Mucosa of descending colon (tissue), 3 donors: ENCODE measurements around the gene ACTN4. TPM values are rescaled to one million over a fixed set of nuclear protein-coding genes. Genes with fewer than 3 reads are reported as not detected.

Experiments
- ATAC-seq: fragments of 200-7000 bp; cut with Tn5 transposase; one replicate; pipeline ENCODE4 v1.9.1; 2020; ENCODE audit warnings: mild to moderate bottlenecking, moderate library complexity
- DNase-seq, 3 donors: peaks; one replicate each; pipeline ENCODE4 v3.0.0-alpha.2; 2020
- H3K36me3 ChIP-seq: fragments of 200-600 bp; one replicate; pipeline ENCODE4 v1.8.0; 2021; ENCODE audit warnings: low read depth, mild to moderate bottlenecking
- H3K4me1 ChIP-seq: fragments of 200-600 bp; one replicate; pipeline ENCODE4 v1.8.0; 2021; ENCODE audit warnings: low read depth, mild to moderate bottlenecking
- H3K4me3 ChIP-seq: fragments of 200-600 bp; one replicate; pipeline ENCODE4 v1.8.0; 2021; ENCODE audit warnings: mild to moderate bottlenecking
- H3K9me3 ChIP-seq: fragments of 200-600 bp; one replicate; pipeline ENCODE4 v1.8.0; 2021; ENCODE audit warnings: mild to moderate bottlenecking
- CTCF ChIP-seq: fragments of 200-600 bp; IDR thresholded peaks from one replicate; pipeline ENCODE4 v1.8.0; 2022; ENCODE audit warnings: antibody characterized with exemption, mild to moderate bottlenecking
- intact Hi-C, 2 donors: fragments of 100-400 bp; cut with DNase I in 1 of 2; cut with micrococcal nuclease in 1 of 2; formaldehyde crosslinking; loops; one replicate each; pipeline versions ENCODE4 v1.11.0 to v1.11.1; 2022; cut with DNase I, micrococcal nuclease
- total RNA-seq, 3 donors: library from RNA; stranded (reverse); fragmentation: NEBNext Ultra II Directional in 2 of 3; extraction: Animal tissue kit (Norgen Biotek cat#: 25700) in 2 of 3; gene quantifications; one replicate each; pipeline versions ENCODE4 v1.2.1 to v1.2.4, GENCODE V29; 2021 to 2023
- donor health status: DM: no; HTN: no; CAD: no; lungs with moderate emphysema.
- donor health status: DM: no; HTN: no; CAD: no.
- donor health status: DM: no; HTN: yes; CAD: no.

Gene ACTN4
- total RNA-seq, 3 donors from 2014 or later: 566 to 1,080 (median 1,014) TPM

GRCh38 chr19:38661996-38662395 lies 14.5 kb downstream of the ACTN4 start:
- ATAC-seq: peak; percentile 52
- no peaks in the 10 kb centered on the region for H3K9me3 ChIP-seq
- intact Hi-C loops: no loop called here
- TF ChIP-seq CTCF: no peak
- peak in 2 of 3 donors; percentile 27 to 77 for DNase-seq
- H3K36me3 ChIP-seq: no peaks in the 10 kb centered on the region
- no peak overlapping the region for H3K4me3 ChIP-seq
- H3K4me1 ChIP-seq: peaks cover 93% of the 10 kb centered on the region

- TF ChIP-seq CTCF: no peak
- DNase-seq (no peak), ATAC-seq (no peak)
- intact Hi-C loops: no loop called here
- Histone ChIP-seq H3K4me3 (no peak overlapping the region), H3K9me3 (no peaks in the 10 kb centered on the region), H3K36me3 (no peaks in the 10 kb centered on the region), H3K4me1 (peaks cover 92% of the 10 kb centered on the region)
Observed at GRCh38 chr19:38662537-38663155, 15.2 kb downstream of the ACTN4 start.

GRCh38 chr19:38663156-38663651 lies 15.8 kb downstream of the ACTN4 start:
- intact Hi-C loops: no loop called here
- no peak for ATAC-seq
- H3K36me3 ChIP-seq: no peaks in the 10 kb centered on the region

GRCh38 chr19:38663957-38664502 lies 16.6 kb downstream of the ACTN4 start:
- H3K9me3 ChIP-seq: no peaks in the 10 kb centered on the region
- no peaks in the 10 kb centered on the region for H3K36me3 ChIP-seq
- no peak for TF ChIP-seq CTCF
- intact Hi-C loops: no loop called here
- H3K4me3 ChIP-seq: no peak overlapping the region
- DNase-seq (peak in 1 of 3 donors; percentile 52), ATAC-seq (no peak)
- H3K4me1 ChIP-seq: peaks cover 93% of the 10 kb centered on the region

More at GRCh38 chr19:38663156-38663651, 15.8 kb downstream of the ACTN4 start:
- DNase-seq: peak in 1 of 3 donors; percentile 51
- Histone ChIP-seq H3K4me3 (no peak overlapping the region), H3K4me1 (peaks cover 92% of the 10 kb centered on the region), H3K9me3 (no peaks in the 10 kb centered on the region)
- TF ChIP-seq CTCF: no peak

GRCh38 chr19:38664503-38665211 lies 17.2 kb downstream of the ACTN4 start:
- Histone ChIP-seq H3K36me3 (no peaks in the 10 kb centered on the region), H3K9me3 (no peaks in the 10 kb centered on the region), H3K4me1 (peaks cover 93% of the 10 kb centered on the region), H3K4me3 (no peak overlapping the region)
- no peak for DNase-seq
- intact Hi-C loops: no loop called here
- peak; percentile 4 for ATAC-seq
- TF ChIP-seq CTCF: no peak
